ENCODE measurements around the gene IGSF21. TPM values are rescaled to one million over a fixed set of nuclear protein-coding genes. Genes with fewer than 3 reads are reported as not detected.

IGSF21 gene
- total and polyA plus RNA-seq, 10 of the 15 experiments (the other 5 are each of a cell fraction or from before 2014, with no cell fraction given), result 0.03 to 0.49 TPM; not detected in 8

DNA sequence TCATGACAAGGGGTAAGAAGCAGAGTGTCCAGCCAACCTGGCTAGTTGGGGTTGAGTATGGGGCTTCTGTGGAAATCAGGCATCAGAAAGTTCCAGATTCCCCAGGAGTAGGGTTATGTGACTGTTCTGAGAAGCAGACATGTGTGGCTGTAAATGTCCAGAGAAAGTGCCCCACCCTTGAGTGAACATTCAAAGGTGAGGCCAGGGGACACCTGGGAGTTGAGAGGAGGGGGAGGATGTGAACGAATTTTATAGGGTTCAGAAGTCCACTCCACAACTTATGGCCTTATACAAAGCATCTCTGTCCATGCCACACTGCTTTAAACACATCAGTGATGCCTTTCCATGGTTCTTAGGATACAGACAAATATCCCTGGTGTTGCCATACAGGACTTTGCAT, 133.3 kb downstream of the IGSF21 start (continued):
- TF ChIP-seq, protein P1, sequence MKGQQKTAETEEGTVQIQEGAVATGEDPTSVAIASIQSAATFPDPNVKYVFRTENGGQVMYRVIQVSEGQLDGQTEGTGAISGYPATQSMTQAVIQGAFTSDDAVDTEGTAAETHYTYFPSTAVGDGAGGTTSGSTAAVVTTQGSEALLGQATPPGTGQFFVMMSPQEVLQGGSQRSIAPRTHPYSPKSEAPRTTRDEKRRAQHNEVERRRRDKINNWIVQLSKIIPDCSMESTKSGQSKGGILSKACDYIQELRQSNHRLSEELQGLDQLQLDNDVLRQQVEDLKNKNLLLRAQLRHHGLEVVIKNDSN (IDR thresholded peaks at IDR 0.05; ENCODE audit: borderline replicate concordance, extremely low read length, insufficient read depth, low read depth, low read length), result no peak

DNA sequence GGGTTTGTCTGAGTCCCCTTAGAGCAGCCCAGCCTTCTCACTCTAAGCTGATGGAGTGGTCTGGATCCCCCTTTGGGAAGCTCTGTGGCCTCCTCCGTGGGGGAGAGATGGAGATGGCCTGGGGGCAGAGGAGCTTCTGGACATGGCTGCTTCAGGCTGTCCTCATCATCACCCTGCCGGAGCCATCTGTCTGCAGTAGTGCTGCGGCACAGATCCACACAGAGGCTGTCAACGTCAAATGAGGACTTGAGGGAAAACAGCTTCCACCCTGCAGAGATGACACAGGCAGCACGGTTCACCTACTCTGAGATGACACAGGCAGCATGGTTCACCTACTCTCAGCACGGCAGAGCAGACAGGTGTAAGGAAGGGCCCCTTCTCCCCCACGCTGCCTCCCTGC, 134.3 kb downstream of the IGSF21 start:
- ChIA-PET SMC1A (ENCODE audit: uncharacterized antibody, unreplicated experiment) (no interaction called here), POLR2A (interaction anchor here (0.5 to 0.6 kb wide), 2 partner anchors 42 to 874 kb away, joined by 3 to 15 read pairs; no protein-coding TSS in a partner anchor), RAD21 (ENCODE audit: unreplicated experiment) (no interaction called here), CTCF (no interaction called here)
- H3K36me3 ChIP-seq (ENCODE audit: control insufficient read depth in 2 of 2, insufficient read depth in 2 of 2, low read length in 1 of 2), result no peaks in the 10 kb centered on the region
- H2AFZ ChIP-seq (ENCODE audit: control insufficient read depth, low read depth, low read length), result no peak overlapping the region
- no peak overlapping the region for H3K27ac ChIP-seq (ENCODE audit: control insufficient read depth, insufficient read depth)
- in situ Hi-C loops (cut with MboI) (no loop called here), intact Hi-C loops (cut with micrococcal nuclease; ENCODE audit: unreplicated experiment) (no loop called here)
- H3K4me2 ChIP-seq (ENCODE audit: control insufficient read depth, insufficient read depth), result no peak overlapping the region
- H3K4me3 ChIP-seq, result no peak overlapping the region
- no peaks in the 10 kb centered on the region for H3K79me2 ChIP-seq (ENCODE audit: control insufficient read depth, insufficient read depth, low read length)
- no peak for FAIRE-seq
- no peak for DNase-seq (ENCODE audit: low read depth, low spot score)
- no peak for TF ChIP-seq RBBP5 (conservative IDR thresholded peaks at IDR 0.05)
- no peak for TF ChIP-seq SIX5 (IDR thresholded peaks at IDR 0.05; ENCODE audit: low read depth, low read length, severe bottlenecking)
- TF ChIP-seq SRF (IDR thresholded peaks at IDR 0.05; ENCODE audit: low read depth in 2 of 2, low read length in 2 of 2), result no peak
- TF ChIP-seq, protein P2, sequence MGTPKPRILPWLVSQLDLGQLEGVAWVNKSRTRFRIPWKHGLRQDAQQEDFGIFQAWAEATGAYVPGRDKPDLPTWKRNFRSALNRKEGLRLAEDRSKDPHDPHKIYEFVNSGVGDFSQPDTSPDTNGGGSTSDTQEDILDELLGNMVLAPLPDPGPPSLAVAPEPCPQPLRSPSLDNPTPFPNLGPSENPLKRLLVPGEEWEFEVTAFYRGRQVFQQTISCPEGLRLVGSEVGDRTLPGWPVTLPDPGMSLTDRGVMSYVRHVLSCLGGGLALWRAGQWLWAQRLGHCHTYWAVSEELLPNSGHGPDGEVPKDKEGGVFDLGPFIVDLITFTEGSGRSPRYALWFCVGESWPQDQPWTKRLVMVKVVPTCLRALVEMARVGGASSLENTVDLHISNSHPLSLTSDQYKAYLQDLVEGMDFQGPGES (IDR thresholded peaks at IDR 0.05), result no peak
- no peak for TF ChIP-seq CEBPB (IDR thresholded peaks at IDR 0.05; ENCODE audit: borderline replicate concordance in 1 of 2, low read depth in 2 of 2, low read length in 2 of 2)
- TF ChIP-seq RFX5 (IDR thresholded peaks at IDR 0.05; ENCODE audit: low read depth, low read length), result no peak
- no peak for TF ChIP-seq DPF2 (IDR thresholded peaks at IDR 0.05)
- TF ChIP-seq GABPA (IDR thresholded peaks at IDR 0.05; ENCODE audit: low read depth), result no peak
- TF ChIP-seq NBN (IDR thresholded peaks at IDR 0.05), result no peak
- TF ChIP-seq ATF7 (IDR thresholded peaks at IDR 0.05; ENCODE audit: low read depth), result no peak
- no peaks in the 10 kb centered on the region for H4K20me1 ChIP-seq (ENCODE audit: control insufficient read depth, insufficient read depth)
- ATAC-seq, result no peak
- H3K9me3 ChIP-seq (replicated peaks; ENCODE audit: control insufficient read depth, insufficient read depth, low read length), result no peaks in the 10 kb centered on the region
- H3K9ac ChIP-seq (ENCODE audit: control insufficient read depth, insufficient read depth, low read length), result no peak overlapping the region
- no peaks in the 10 kb centered on the region for H3K27me3 ChIP-seq (replicated peaks in 1 of 2; ENCODE audit: control insufficient read depth in 2 of 2, insufficient read depth in 2 of 2, low read length in 1 of 2)
- no TSS peak for BruUV-seq (replicated peaks)
- 17% methylated on average over 7 of the region's 7 CpGs for WGBS (ENCODE audit: insufficient coverage, insufficient replicate concordance, low lambda C conversion rate, missing lambda C conversion rate)
- H3K4me1 ChIP-seq (ENCODE audit: control insufficient read depth, insufficient read depth, low read length), result no peaks in the 10 kb centered on the region

Measured in GM12878 (cell line).